HG02763 (cell line): Measurements from ENCODE around the gene ARID4B.
"Not testable (repeated sequence)": the region's sequence is repeated elsewhere in the genome, so short reads cannot be mapped to it uniquely, and the experiment has no call there.

ENCODE experiments used
- ATAC-seq: cut with Tn5 transposase; IDR thresholded peaks from one replicate; pipeline ENCODE4 v1.9.1; 2021; ENCODE audit warnings: mild to moderate bottlenecking, moderate library complexity; ENCODE audit not compliant: unreplicated experiment

Gene ARID4B

GRCh38 chr1:235176486-235176885 lies 151.5 kb downstream of the ARID4B start:
- no peak for ATAC-seq

GRCh38 chr1:235169986-235170385 lies 158.0 kb downstream of the ARID4B start:
- ATAC-seq, result no peak

GRCh38 chr1:235168375-235168774 lies 159.6 kb downstream of the ARID4B start:
- ATAC-seq, result no peak

- ATAC-seq, result no peak
These were observed 166.2 kb downstream of the ARID4B start for GRCh38 chr1:235161685-235162327.

- peak; percentile 94 for ATAC-seq
These were observed 166.9 kb downstream of the ARID4B start, which contains the start of gene RBM34 for GRCh38 chr1:235160957-235161684. Gene RBM34, minus strand, starts transcription at chr1:235161250. Its CDS starts 24 bp downstream, at chr1:235161226.

GRCh38 chr1:235160383-235160956 lies 167.5 kb downstream of the ARID4B start:
- peak; percentile 27 for ATAC-seq

- not testable (repeated sequence) for ATAC-seq
These were observed 168.0 kb downstream of the ARID4B start for GRCh38 chr1:235159930-235160329.

GRCh38 chr1:235159284-235159683 lies 168.7 kb downstream of the ARID4B start:
- ATAC-seq, result not testable (repeated sequence)

- no peak for ATAC-seq
These were observed 169.3 kb downstream of the ARID4B start for GRCh38 chr1:235158680-235159079.

- ATAC-seq, result no peak
These were observed 170.8 kb downstream of the ARID4B start for GRCh38 chr1:235157150-235157549.

GRCh38 chr1:235156740-235157139 lies 171.2 kb downstream of the ARID4B start:
- no peak for ATAC-seq

GRCh38 chr1:235156265-235156664 lies 171.7 kb downstream of the ARID4B start:
- ATAC-seq, result no peak

GRCh38 chr1:235152235-235152634 lies 175.7 kb downstream of the ARID4B start:
- no peak for ATAC-seq

GRCh38 chr1:235151033-235151432 lies 176.9 kb downstream of the ARID4B start:
- ATAC-seq, result no peak

- ATAC-seq, result no peak
These were observed 178.2 kb downstream of the ARID4B start for GRCh38 chr1:235149824-235150223.

- ATAC-seq, result no peak
These were observed 180.7 kb downstream of the ARID4B start for GRCh38 chr1:235147269-235147668.

GRCh38 chr1:235145639-235146038 lies 182.3 kb downstream of the ARID4B start:
- no peak for ATAC-seq

- no peak for ATAC-seq
These were observed 185.0 kb downstream of the ARID4B start for GRCh38 chr1:235142991-235143390.

- no peak for ATAC-seq
These were observed 188.7 kb downstream of the ARID4B start for GRCh38 chr1:235139315-235139714.

GRCh38 chr1:235138821-235139220 lies 189.2 kb downstream of the ARID4B start:
- ATAC-seq, result no peak

GRCh38 chr1:235136111-235136510 lies 191.9 kb downstream of the ARID4B start:
- ATAC-seq, result no peak

- no peak for ATAC-seq
These were observed 193.8 kb downstream of the ARID4B start for GRCh38 chr1:235134171-235134570.
